ENCODE data around the gene CERT1.

Gene CERT1

DNA sequence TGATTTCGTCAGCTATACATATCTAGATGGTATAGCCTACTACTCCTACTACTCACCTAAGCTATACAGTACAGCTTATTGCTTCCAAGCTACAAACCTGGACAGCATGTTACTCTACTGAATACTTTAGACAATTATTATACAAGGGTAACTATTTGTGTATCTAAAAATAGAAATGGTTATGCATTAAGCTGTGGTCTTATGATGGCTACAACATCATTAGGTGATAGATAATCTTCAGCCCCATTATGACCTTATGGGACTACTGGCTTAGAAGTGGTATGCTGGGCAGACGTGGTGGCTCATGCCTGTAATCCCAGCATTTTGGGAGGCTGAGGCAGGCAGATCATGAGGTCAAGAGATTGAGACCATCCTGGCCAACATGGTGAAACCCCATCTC, 40.2 kb downstream of the CERT1 start:
- Histone ChIP-seq H3K9me3 (ENCODE audit: insufficient read depth, low read depth, low read length) (peaks cover 22% of the 10 kb centered on the region), H3K4me3 (ENCODE audit: low read length, poor library complexity, severe bottlenecking) (no peak overlapping the region), H3K9me2 (replicated peaks; ENCODE audit: low read depth, low read length) (no peaks in the 10 kb centered on the region), H3F3A (ENCODE audit: low read depth) (0 out of 2 replicates have a peak, but pooled peaks cover 5% of the 10 kb centered on the region), H3K36me3 (ENCODE audit: insufficient read depth, low read length) (peaks cover 8% of the 10 kb centered on the region), H3K9ac (ENCODE audit: low read depth, low read length, poor library complexity, severe bottlenecking) (no peak overlapping the region), H3K79me2 (ENCODE audit: insufficient read depth, low read length) (peaks cover 83% of the 10 kb centered on the region; the same call in 1 of the 2 replicates), H2AFZ (ENCODE audit: low read length) (no peak overlapping the region), H3K4me1 (ENCODE audit: insufficient read depth, low read length, poor library complexity, severe bottlenecking) (peaks cover 7% of the 10 kb centered on the region), H4K20me1 (ENCODE audit: insufficient read depth, low read length, poor library complexity, severe bottlenecking) (peaks cover 1% of the 10 kb centered on the region), H3K27me3 (ENCODE audit: insufficient read depth, low read length, poor library complexity, severe bottlenecking) (no peaks in the 10 kb centered on the region), H3K4me2 (ENCODE audit: low read depth, low read length, poor library complexity, severe bottlenecking) (no peak overlapping the region)
- no peak for TF ChIP-seq EZH2phosphoT487 (IDR thresholded peaks at IDR 0.05; ENCODE audit: borderline replicate concordance)
- TF ChIP-seq, protein P1, sequence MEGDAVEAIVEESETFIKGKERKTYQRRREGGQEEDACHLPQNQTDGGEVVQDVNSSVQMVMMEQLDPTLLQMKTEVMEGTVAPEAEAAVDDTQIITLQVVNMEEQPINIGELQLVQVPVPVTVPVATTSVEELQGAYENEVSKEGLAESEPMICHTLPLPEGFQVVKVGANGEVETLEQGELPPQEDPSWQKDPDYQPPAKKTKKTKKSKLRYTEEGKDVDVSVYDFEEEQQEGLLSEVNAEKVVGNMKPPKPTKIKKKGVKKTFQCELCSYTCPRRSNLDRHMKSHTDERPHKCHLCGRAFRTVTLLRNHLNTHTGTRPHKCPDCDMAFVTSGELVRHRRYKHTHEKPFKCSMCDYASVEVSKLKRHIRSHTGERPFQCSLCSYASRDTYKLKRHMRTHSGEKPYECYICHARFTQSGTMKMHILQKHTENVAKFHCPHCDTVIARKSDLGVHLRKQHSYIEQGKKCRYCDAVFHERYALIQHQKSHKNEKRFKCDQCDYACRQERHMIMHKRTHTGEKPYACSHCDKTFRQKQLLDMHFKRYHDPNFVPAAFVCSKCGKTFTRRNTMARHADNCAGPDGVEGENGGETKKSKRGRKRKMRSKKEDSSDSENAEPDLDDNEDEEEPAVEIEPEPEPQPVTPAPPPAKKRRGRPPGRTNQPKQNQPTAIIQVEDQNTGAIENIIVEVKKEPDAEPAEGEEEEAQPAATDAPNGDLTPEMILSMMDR (conservative IDR thresholded peaks at IDR 0.05; ENCODE audit: low read length): no peak

DNA sequence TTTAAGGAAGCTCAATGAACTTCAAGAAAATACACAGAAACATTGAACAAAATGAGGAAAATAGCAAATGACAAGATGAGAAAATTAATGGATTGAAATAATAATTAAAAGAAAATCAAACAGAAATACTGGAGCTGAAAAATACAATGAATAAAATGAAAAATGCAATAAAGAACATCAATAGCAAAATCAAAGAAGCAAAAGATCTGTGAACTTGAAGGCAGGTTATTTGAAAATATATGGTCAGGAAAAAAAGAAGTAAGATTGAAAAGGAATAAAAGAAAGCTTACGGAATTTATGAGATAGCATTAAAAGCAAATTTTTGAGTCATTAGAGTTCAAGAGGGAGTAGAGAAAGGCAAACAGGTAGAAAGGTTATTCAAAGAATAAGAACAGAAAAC, 42.4 kb downstream of the CERT1 start:
- H3K4me3 ChIP-seq (ENCODE audit: low read length, poor library complexity, severe bottlenecking): no peak overlapping the region
- H3K4me1 ChIP-seq (ENCODE audit: insufficient read depth, low read length, poor library complexity, severe bottlenecking): peaks cover 27% of the 10 kb centered on the region
- peaks cover 13% of the 10 kb centered on the region for H4K20me1 ChIP-seq (ENCODE audit: insufficient read depth, low read length, poor library complexity, severe bottlenecking)
- no peak overlapping the region for H2AFZ ChIP-seq (ENCODE audit: low read length)
- 0 out of 2 replicates have a peak, but pooled peaks cover 9% of the 10 kb centered on the region for H3F3A ChIP-seq (ENCODE audit: low read depth)
- TF ChIP-seq, protein P1 (conservative IDR thresholded peaks at IDR 0.05; ENCODE audit: low read length): no peak
- TF ChIP-seq EZH2phosphoT487 (IDR thresholded peaks at IDR 0.05; ENCODE audit: borderline replicate concordance): no peak
- H3K27me3 ChIP-seq (ENCODE audit: insufficient read depth, low read length, poor library complexity, severe bottlenecking): no peaks in the 10 kb centered on the region
- H3K36me3 ChIP-seq (ENCODE audit: insufficient read depth, low read length): peaks cover 8% of the 10 kb centered on the region
- no peak overlapping the region for H3K9ac ChIP-seq (ENCODE audit: low read depth, low read length, poor library complexity, severe bottlenecking)
- H3K9me3 ChIP-seq (ENCODE audit: insufficient read depth, low read depth, low read length): peaks cover 22% of the 10 kb centered on the region
- peaks cover 84% of the 10 kb centered on the region for H3K79me2 ChIP-seq (ENCODE audit: insufficient read depth, low read length)
- no peaks in the 10 kb centered on the region for H3K9me2 ChIP-seq (replicated peaks; ENCODE audit: low read depth, low read length)
- H3K4me2 ChIP-seq (ENCODE audit: low read depth, low read length, poor library complexity, severe bottlenecking): no peak overlapping the region

DNA sequence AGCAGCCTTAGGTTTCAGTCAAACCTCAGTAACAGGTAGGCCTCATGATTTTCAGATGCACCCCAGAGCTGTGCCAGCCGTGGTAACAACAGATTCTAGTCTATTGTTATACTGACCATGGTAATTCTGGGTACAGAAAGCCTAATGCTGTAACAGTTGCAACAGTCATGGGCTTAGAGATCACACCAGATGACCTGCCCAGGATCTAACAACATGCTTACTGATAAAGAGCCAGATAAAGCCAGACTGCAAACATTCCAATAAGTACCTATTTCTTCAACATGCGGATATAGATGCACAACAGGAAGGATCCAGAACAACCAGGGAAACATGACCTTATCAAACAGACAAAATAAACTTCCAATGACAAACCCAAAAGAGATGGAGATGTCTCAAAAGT, 42.8 kb downstream of the CERT1 start:
- Histone ChIP-seq H3K4me1 (ENCODE audit: insufficient read depth, low read length, poor library complexity, severe bottlenecking) (peaks cover 32% of the 10 kb centered on the region), H3K9me2 (replicated peaks; ENCODE audit: low read depth, low read length) (no peaks in the 10 kb centered on the region), H3K4me2 (ENCODE audit: low read depth, low read length, poor library complexity, severe bottlenecking) (no peak overlapping the region), H2AFZ (ENCODE audit: low read length) (no peak overlapping the region), H3K9ac (ENCODE audit: low read depth, low read length, poor library complexity, severe bottlenecking) (no peak overlapping the region), H3K79me2 (ENCODE audit: insufficient read depth, low read length) (peaks cover 88% of the 10 kb centered on the region), H3K36me3 (ENCODE audit: insufficient read depth, low read length) (peaks cover 8% of the 10 kb centered on the region), H4K20me1 (ENCODE audit: insufficient read depth, low read length, poor library complexity, severe bottlenecking) (peaks cover 16% of the 10 kb centered on the region), H3K27me3 (ENCODE audit: insufficient read depth, low read length, poor library complexity, severe bottlenecking) (no peaks in the 10 kb centered on the region), H3K4me3 (ENCODE audit: low read length, poor library complexity, severe bottlenecking) (no peak overlapping the region), H3F3A (ENCODE audit: low read depth) (0 out of 2 replicates have a peak, but pooled peaks cover 9% of the 10 kb centered on the region), H3K9me3 (ENCODE audit: insufficient read depth, low read depth, low read length) (peaks cover 22% of the 10 kb centered on the region)
- no peak for TF ChIP-seq EZH2phosphoT487 (IDR thresholded peaks at IDR 0.05; ENCODE audit: borderline replicate concordance)
- TF ChIP-seq, protein P1 (conservative IDR thresholded peaks at IDR 0.05; ENCODE audit: low read length): no peak
